GM10847 (cell line): ENCODE data around the gene SCRT2.

Source experiments
- POLR2A ChIP-seq: IDR thresholded peaks from 2 replicates; pipeline ENCODE4 v1.6.1; 2011; ENCODE audit not compliant: insufficient read length; ENCODE audit errors: extremely low read depth

The SCRT2 gene

DNA sequence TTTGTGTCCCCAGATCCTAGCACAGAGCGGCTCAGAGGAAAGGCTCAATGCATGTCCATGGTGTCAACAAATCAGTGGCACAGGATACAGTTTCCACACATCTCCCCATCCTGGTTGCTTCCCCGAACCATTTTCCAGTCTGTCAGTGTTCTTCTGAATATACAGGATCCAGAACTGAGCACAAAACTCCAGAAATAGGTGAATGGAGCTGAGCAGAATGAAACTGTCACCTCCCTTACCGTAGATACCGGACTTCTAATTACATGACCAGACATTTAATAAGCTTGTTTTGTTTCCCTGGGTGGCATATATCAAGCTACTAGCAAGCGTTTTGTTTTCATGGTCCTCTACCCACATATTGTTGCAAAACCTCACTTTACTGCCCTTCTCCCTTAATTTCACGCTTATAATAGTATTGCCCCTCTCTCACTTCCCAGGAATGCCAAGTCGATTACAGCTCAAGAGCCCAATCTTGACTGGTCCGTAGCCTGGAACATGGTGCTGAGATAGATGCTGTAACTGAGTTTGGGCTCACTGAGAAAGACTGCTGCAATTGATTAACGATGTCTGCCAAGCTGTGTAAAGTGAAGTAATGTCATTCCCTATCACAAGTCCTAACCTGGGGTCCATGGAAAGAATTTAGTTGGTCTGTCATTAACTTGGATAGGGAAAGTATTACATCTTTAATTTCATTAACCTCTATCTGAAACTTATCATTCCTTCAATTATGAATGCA lies 12.0 kb upstream of the SCRT2 start:
- TF ChIP-seq POLR2A: no peak

DNA sequence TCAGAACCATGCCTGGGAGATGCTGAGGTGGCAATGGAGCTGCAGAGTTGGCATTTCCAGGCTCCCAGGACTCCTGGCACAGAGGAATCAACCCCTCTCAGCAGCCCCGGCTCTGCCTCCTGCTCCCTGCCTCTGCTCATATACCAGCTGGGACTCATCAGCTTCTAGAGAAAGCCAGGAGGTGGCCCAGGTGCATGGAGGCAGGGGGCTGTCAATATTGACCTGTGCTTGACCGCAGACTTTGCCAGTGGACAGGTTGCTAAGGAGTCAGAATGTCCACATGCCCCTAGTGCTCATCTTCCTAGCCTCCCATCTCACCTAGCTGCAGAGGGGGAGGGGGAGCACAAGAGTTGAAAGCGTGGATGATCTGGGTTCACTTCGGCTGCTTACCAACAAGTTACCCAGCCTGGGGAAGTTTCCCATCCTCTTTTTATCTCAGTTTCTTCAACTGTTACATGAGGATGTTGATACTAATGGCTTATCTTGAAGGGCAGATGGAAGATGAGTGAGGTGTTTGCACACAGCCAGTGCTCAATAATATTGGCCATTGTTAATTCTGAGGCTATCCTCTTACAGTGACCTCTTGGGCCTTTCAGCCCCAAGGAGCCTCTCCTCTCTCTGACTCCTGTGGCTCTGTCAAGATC lies 9.2 kb upstream of the SCRT2 start:
- TF ChIP-seq POLR2A: no peak

GRCh38 chr20:682123-682522 lies 6.5 kb upstream of the SCRT2 start:
- TF ChIP-seq POLR2A: no peak

DNA sequence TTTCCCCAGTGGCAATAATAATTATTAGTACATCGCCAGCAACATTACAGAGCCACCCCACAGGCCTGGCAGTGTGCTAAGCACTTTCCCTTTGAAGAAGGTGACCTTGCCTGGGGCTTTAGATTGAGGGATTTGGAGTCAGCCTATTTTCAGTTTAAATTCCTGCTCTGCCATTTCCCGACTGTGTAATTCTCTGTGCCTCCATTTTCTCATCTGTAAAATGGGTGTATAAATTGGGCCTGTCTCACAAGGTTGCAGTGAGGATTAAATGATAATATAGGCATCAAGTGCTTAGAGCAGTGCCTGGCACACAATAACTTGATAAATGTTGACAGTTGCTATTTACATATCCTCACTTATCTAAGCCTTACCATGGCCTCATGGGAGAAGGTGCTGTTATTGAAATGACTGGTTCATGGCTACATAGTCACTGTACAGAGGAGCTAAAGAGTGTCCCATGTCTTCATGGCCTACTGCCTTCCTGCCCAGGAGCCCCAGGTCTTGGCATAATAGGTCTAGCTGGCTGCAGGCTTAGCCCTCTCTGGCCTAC lies 5.1 kb upstream of the SCRT2 start:
- no peak for TF ChIP-seq POLR2A

GRCh38 chr20:677957-678356 lies 2.4 kb upstream of the SCRT2 start:
- no peak for TF ChIP-seq POLR2A

DNA sequence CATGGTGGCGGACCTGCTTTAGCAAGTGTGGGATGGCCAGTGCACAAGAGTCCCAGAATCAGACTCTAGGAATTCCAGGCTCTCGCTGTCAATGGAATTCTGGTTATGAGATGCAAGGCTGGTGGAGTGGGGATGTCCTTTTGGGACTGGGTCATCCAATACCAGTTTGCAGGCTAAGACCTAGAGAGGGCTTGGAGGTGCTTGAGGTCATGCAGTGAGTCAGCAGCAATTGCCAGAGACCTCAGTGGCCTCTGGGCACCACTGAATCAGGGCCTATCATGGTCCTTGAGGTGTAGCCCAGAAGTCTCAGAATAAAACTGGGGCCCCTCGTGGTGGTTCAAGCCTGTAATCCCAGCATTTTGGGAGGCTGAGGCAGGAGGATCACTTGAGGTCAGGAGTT lies 1.4 kb upstream of the SCRT2 start:
- no peak for TF ChIP-seq POLR2A

GRCh38 chr20:676315-676937 lies 824 bp upstream of the SCRT2 start:
- no peak for TF ChIP-seq POLR2A

DNA sequence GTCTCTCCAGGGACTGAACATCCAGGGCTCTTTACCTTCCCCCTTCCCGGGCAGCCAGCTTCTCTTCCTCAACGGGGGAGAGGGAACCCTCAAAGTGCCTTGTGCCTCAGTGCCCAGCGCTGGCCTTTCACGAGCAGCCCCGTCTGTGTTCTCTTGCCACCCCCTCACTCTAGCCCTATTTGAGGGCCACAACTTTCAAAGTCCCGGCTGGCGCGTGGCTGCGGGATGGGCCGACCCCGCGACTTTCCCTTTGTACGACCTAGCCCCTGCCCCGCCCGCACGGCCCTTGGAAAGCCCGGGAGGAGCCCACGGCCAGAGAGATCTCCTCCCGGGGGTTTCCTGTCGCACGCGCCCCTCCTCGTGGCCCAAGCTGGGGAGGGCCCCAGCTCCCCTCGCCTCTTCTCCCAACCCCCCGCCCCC lies 559 bp downstream of the SCRT2 start:
- TF ChIP-seq POLR2A: no peak

DNA sequence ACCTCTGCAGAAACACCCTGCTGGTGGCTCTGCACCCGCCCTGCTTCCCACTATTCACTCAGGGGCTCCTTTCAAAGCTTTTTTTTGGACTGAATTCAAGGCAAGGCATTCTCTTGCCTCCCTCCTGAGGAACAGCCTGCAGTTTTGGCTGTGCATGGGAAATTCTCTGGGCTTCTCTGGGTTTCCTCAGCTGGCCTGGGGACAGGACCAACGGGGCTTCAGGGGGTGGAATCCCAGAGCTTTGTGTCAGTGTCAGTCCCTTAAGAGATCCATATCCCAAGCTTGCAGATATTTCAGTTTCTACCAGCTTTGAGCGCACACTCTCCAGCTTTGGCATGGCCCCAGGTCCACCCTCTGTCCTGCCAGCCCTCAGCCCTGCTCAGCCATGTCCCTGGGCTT lies 2.0 kb downstream of the SCRT2 start:
- TF ChIP-seq POLR2A: no peak

DNA sequence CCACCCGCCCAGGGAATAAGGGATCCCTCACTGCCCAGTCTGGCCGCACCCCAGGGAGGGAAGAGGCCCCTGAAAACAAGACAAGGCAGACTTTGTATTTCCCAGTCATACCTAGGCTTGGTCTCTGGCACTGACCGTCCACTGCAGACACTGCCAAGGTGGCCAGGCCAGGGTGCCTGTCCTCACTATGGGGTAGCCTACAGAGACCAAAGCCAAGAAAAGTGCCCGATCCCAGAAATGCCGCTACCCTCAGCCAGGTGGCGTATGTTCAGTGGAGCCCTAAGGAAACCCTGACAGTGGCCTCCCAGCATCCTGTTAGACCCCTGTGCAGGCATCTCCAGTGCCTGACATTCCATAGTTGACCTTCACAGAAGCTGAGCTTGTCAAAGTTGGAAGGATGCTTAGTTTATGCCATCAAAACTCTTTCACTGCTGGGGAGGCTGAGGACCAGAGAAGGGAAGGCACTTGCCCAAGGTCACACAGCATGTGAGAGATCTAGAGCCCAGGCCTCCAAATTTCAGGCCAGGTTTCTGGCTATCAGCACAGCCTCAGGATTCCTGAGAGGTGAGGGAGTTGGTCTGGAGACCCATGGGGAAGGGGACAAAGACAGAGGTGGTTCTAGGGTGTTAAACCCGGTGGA lies 2.5 kb downstream of the SCRT2 start:
- no peak for TF ChIP-seq POLR2A

- TF ChIP-seq POLR2A: no peak
Observed at GRCh38 chr20:671252-672030, 4.2 kb downstream of the SCRT2 start.

DNA sequence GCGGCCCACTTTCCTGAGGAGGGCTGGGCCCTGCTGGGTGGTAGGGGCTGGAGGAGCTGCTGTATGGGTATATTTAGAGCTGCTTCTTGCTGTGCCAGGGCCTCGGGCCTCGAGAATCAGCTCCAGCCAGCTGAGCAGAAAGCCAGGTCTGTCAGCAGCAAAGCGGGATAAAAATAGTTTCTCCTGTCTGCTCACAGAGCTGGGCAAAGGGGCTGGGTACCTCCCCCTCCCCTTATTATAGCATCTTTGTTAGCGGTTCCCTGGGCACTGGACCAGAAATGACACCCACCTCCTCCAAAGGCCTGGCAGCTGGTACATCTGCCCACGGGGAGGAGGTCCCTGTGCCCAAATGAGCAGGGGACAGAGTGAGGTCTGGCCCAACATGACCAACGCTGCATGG lies 6.0 kb downstream of the SCRT2 start:
- no peak for TF ChIP-seq POLR2A

- no peak for TF ChIP-seq POLR2A
Observed at GRCh38 chr20:668638-669037, 7.0 kb downstream of the SCRT2 start.

- no peak for TF ChIP-seq POLR2A
Observed at GRCh38 chr20:668050-668449, 7.6 kb downstream of the SCRT2 start.

GRCh38 chr20:667351-668034 lies 8.1 kb downstream of the SCRT2 start:
- TF ChIP-seq POLR2A: no peak

DNA sequence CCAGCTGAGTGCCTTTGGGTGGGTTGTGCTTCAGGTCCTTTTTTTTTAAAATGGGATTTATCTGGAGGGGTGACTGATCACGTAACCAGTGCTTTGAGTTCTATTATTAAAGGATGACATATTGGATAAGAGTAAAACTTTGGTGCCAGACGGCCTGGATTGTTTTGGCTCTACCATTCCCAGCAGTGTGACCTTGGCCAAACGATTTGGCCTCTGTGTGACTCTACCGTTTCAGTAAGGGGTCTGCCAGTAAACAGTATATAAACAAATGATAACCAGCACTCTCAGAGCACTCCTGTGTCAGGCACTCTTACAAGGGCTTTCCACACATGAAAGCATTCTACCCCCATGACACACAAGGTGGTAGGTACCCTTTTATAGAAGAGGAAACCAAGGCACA lies 8.7 kb downstream of the SCRT2 start:
- no peak for TF ChIP-seq POLR2A
